Measurements from ENCODE around the gene ALDH3A2.
"Not testable (repeated sequence)": the region's sequence is repeated elsewhere in the genome, so short reads cannot be mapped to it uniquely, and the experiment has no call there.

ALDH3A2 gene

GRCh38 chr17:19678581-19679453 is 30.3 kb downstream of the ALDH3A2 start:
- Histone ChIP-seq H2BK5ac (ENCODE audit: low read length) (no peak overlapping the region), H3K4me2 (ENCODE audit: insufficient read depth, low read length, poor library complexity, severe bottlenecking) (no peak overlapping the region), H3K27ac (replicated peaks; ENCODE audit: low read length) (no peak overlapping the region), H4K8ac (ENCODE audit: low read depth, low read length) (no peak overlapping the region), H3K36me3 (replicated peaks in 1 of 2; ENCODE audit: control insufficient read depth in 2 of 2, insufficient read depth in 2 of 2, low read length in 2 of 2) (peaks cover 35 to 38% of the 10 kb centered on the region in 2 donors), H3K14ac (ENCODE audit: low read length) (no peak overlapping the region), H3K4me3 (ENCODE audit: low read length in 2 of 2) (no peak overlapping the region), H2BK12ac (ENCODE audit: low read length) (no peak overlapping the region), H3K4ac (ENCODE audit: low read length) (no peak overlapping the region), H3K79me1 (ENCODE audit: low read depth, low read length) (no peaks in the 10 kb centered on the region), H3K9ac (ENCODE audit: low read depth, low read length, poor library complexity) (no peak overlapping the region), H2AFZ (ENCODE audit: low read length) (no peak overlapping the region), H3K18ac (ENCODE audit: low read length) (no peak overlapping the region), H2BK15ac (ENCODE audit: low read length) (no peak overlapping the region), H3K4me1 (ENCODE audit: control insufficient read depth in 2 of 2, insufficient read depth in 1 of 2, low read depth in 1 of 2, low read length in 2 of 2) (no peaks in the 10 kb centered on the region), H4K91ac (ENCODE audit: low read depth, low read length, poor library complexity) (no peak overlapping the region), H3K27me3 (ENCODE audit: control insufficient read depth in 3 of 3, insufficient read depth in 3 of 3, low read depth in 1 of 3, low read length in 3 of 3) (no peaks in the 10 kb centered on the region), H3K23ac (ENCODE audit: low read depth, low read length, poor library complexity) (no peak overlapping the region), H2BK120ac (ENCODE audit: low read depth, low read length) (no peak overlapping the region), H3K9me3 (replicated peaks in 1 of 2; ENCODE audit: control insufficient read depth in 2 of 2, insufficient read depth in 1 of 2, low read depth in 1 of 2, low read length in 2 of 2) (peaks cover 14 to 39% of the 10 kb centered on the region in 2 donors), H2AK5ac (ENCODE audit: low read depth, low read length) (no peak overlapping the region)
- WGBS, 2 donors (ENCODE audit: extremely low coverage in 2 of 2, insufficient read length in 2 of 2, insufficient replicate concordance in 1 of 2): no CpG with 5 or more reads among the region's 18 CpGs
- no peak for DNase-seq (ENCODE audit: low spot score)

GRCh38 chr17:19683117-19683516 is 34.6 kb downstream of the ALDH3A2 start:
- Histone ChIP-seq H2BK12ac (ENCODE audit: low read length) (no peak overlapping the region), H3K9me3 (replicated peaks in 1 of 2; ENCODE audit: control insufficient read depth in 2 of 2, insufficient read depth in 1 of 2, low read depth in 1 of 2, low read length in 2 of 2) (peaks cover 3 to 21% of the 10 kb centered on the region in 2 donors), H3K27me3 (ENCODE audit: control insufficient read depth in 3 of 3, insufficient read depth in 3 of 3, low read depth in 1 of 3, low read length in 3 of 3) (no peaks in the 10 kb centered on the region), H2AK5ac (ENCODE audit: low read depth, low read length) (no peak overlapping the region), H4K8ac (ENCODE audit: low read depth, low read length) (no peak overlapping the region), H2AFZ (ENCODE audit: low read length) (no peak overlapping the region), H3K23ac (ENCODE audit: low read depth, low read length, poor library complexity) (no peak overlapping the region), H3K4me2 (ENCODE audit: insufficient read depth, low read length, poor library complexity, severe bottlenecking) (no peak overlapping the region), H3K79me1 (ENCODE audit: low read depth, low read length) (no peaks in the 10 kb centered on the region), H2BK120ac (ENCODE audit: low read depth, low read length) (no peak overlapping the region), H2BK5ac (ENCODE audit: low read length) (no peak overlapping the region), H3K36me3 (replicated peaks in 1 of 2; ENCODE audit: control insufficient read depth in 2 of 2, insufficient read depth in 2 of 2, low read length in 2 of 2) (peaks cover 8 to 19% of the 10 kb centered on the region in 2 donors), H3K9ac (ENCODE audit: low read depth, low read length, poor library complexity) (no peak overlapping the region), H3K4me3 (ENCODE audit: low read length in 2 of 2) (no peak overlapping the region), H3K18ac (ENCODE audit: low read length) (no peak overlapping the region), H3K4ac (ENCODE audit: low read length) (no peak overlapping the region), H2BK15ac (ENCODE audit: low read length) (no peak overlapping the region), H3K14ac (ENCODE audit: low read length) (no peak overlapping the region), H3K27ac (replicated peaks; ENCODE audit: low read length) (no peak overlapping the region), H3K4me1 (ENCODE audit: control insufficient read depth in 2 of 2, insufficient read depth in 1 of 2, low read depth in 1 of 2, low read length in 2 of 2) (no peaks in the 10 kb centered on the region), H4K91ac (ENCODE audit: low read depth, low read length, poor library complexity) (no peak overlapping the region)
- DNase-seq (ENCODE audit: low spot score): no peak
- WGBS, 2 donors (ENCODE audit: extremely low coverage in 2 of 2, insufficient read length in 2 of 2, insufficient replicate concordance in 1 of 2): no CpG with 5 or more reads among the region's 2 CpGs

GRCh38 chr17:19684909-19685580 is 36.5 kb downstream of the ALDH3A2 start:
- not testable (repeated sequence) for H3K9me3 ChIP-seq (replicated peaks in 1 of 2; ENCODE audit: control insufficient read depth in 2 of 2, insufficient read depth in 1 of 2, low read depth in 1 of 2, low read length in 2 of 2); H3K27ac ChIP-seq (replicated peaks; ENCODE audit: low read length); H3K79me1 ChIP-seq (ENCODE audit: low read depth, low read length); H3K27me3 ChIP-seq (ENCODE audit: control insufficient read depth in 3 of 3, insufficient read depth in 3 of 3, low read depth in 1 of 3, low read length in 3 of 3); H3K36me3 ChIP-seq (replicated peaks in 1 of 2; ENCODE audit: control insufficient read depth in 2 of 2, insufficient read depth in 2 of 2, low read length in 2 of 2); H4K8ac ChIP-seq (ENCODE audit: low read depth, low read length); H2BK15ac ChIP-seq (ENCODE audit: low read length); H3K18ac ChIP-seq (ENCODE audit: low read length); H4K91ac ChIP-seq (ENCODE audit: low read depth, low read length, poor library complexity); H3K4me2 ChIP-seq (ENCODE audit: insufficient read depth, low read length, poor library complexity, severe bottlenecking); DNase-seq (ENCODE audit: low spot score); H2BK12ac ChIP-seq (ENCODE audit: low read length); H3K4ac ChIP-seq (ENCODE audit: low read length); H3K4me3 ChIP-seq (ENCODE audit: low read length in 2 of 2); H3K9ac ChIP-seq (ENCODE audit: low read depth, low read length, poor library complexity); H2BK120ac ChIP-seq (ENCODE audit: low read depth, low read length); H2AFZ ChIP-seq (ENCODE audit: low read length); H3K14ac ChIP-seq (ENCODE audit: low read length); H3K23ac ChIP-seq (ENCODE audit: low read depth, low read length, poor library complexity); H2BK5ac ChIP-seq (ENCODE audit: low read length); H2AK5ac ChIP-seq (ENCODE audit: low read depth, low read length); H3K4me1 ChIP-seq (ENCODE audit: control insufficient read depth in 2 of 2, insufficient read depth in 1 of 2, low read depth in 1 of 2, low read length in 2 of 2)
- no CpG with 5 or more reads among the region's 32 CpGs for WGBS, 2 donors (ENCODE audit: extremely low coverage in 2 of 2, insufficient read length in 2 of 2, insufficient replicate concordance in 1 of 2)

- Histone ChIP-seq H2BK5ac (ENCODE audit: low read length) (no peak overlapping the region), H3K9ac (ENCODE audit: low read depth, low read length, poor library complexity) (no peak overlapping the region), H3K14ac (ENCODE audit: low read length) (no peak overlapping the region), H3K18ac (ENCODE audit: low read length) (no peak overlapping the region), H2BK15ac (ENCODE audit: low read length) (no peak overlapping the region), H3K79me1 (ENCODE audit: low read depth, low read length) (no peaks in the 10 kb centered on the region), H2BK12ac (ENCODE audit: low read length) (no peak overlapping the region), H3K4me1 (ENCODE audit: control insufficient read depth in 2 of 2, insufficient read depth in 1 of 2, low read depth in 1 of 2, low read length in 2 of 2) (no peaks in the 10 kb centered on the region), H3K4me3 (ENCODE audit: low read length in 2 of 2) (no peak overlapping the region), H2AFZ (ENCODE audit: low read length) (no peak overlapping the region), H2AK5ac (ENCODE audit: low read depth, low read length) (no peak overlapping the region), H3K27me3 (ENCODE audit: control insufficient read depth in 3 of 3, insufficient read depth in 3 of 3, low read depth in 1 of 3, low read length in 3 of 3) (no peaks in the 10 kb centered on the region), H4K8ac (ENCODE audit: low read depth, low read length) (no peak overlapping the region), H4K91ac (ENCODE audit: low read depth, low read length, poor library complexity) (no peak overlapping the region), H3K4me2 (ENCODE audit: insufficient read depth, low read length, poor library complexity, severe bottlenecking) (no peak overlapping the region), H3K27ac (replicated peaks; ENCODE audit: low read length) (no peak overlapping the region), H3K9me3 (replicated peaks in 1 of 2; ENCODE audit: control insufficient read depth in 2 of 2, insufficient read depth in 1 of 2, low read depth in 1 of 2, low read length in 2 of 2) (peaks cover 3 to 4% of the 10 kb centered on the region in 2 donors), H3K4ac (ENCODE audit: low read length) (no peak overlapping the region), H2BK120ac (ENCODE audit: low read depth, low read length) (no peak overlapping the region), H3K23ac (ENCODE audit: low read depth, low read length, poor library complexity) (no peak overlapping the region), H3K36me3 (replicated peaks in 1 of 2; ENCODE audit: control insufficient read depth in 2 of 2, insufficient read depth in 2 of 2, low read length in 2 of 2) (peaks cover 0 to 2% of the 10 kb centered on the region in 2 donors)
- no peak for DNase-seq (ENCODE audit: low spot score)
- no CpG with 5 or more reads among the region's 2 CpGs for WGBS, 2 donors (ENCODE audit: extremely low coverage in 2 of 2, insufficient read length in 2 of 2, insufficient replicate concordance in 1 of 2)
Measured at GRCh38 chr17:19686400-19687090, 38.0 kb downstream of the ALDH3A2 start.
